Breast epithelium (tissue), 4 donors: ENCODE measurements around the gene PPP1CA. TPM values are rescaled to one million over a fixed set of nuclear protein-coding genes. Genes with fewer than 3 reads are reported as not detected.
A peak's percentile ranks its signal among the peaks of the same experiment; 100 is the strongest.

Source experiments
- DNase-seq, 2 donors: peaks; one replicate each; pipeline ENCODE4 v3.0.0-alpha.2; 2019; ENCODE audit warnings: low spot score in 2 of 2
- H3K27ac ChIP-seq, 2 donors: fragments of 200-600 bp; sonication (generic) in 1 of 2; one replicate each; pipeline ENCODE4 v1.5.1; 2016 to 2019; ENCODE audit warnings: mild to moderate bottlenecking in 1 of 2
- H3K27me3 ChIP-seq, 2 donors: fragments of 200-600 bp; sonication (generic) in 1 of 2; one replicate each; pipeline versions ENCODE4 v1.5.1 to v1.6.0; 2017 to 2019; ENCODE audit warnings: control low read depth in 1 of 2, mild to moderate bottlenecking in 1 of 2
- H3K36me3 ChIP-seq: fragments of 200-600 bp; one replicate; pipeline ENCODE4 v1.5.1; 2019
- H3K4me1 ChIP-seq, 2 donors: fragments of 200-600 bp; sonication (generic); one replicate each; pipeline ENCODE4 v1.5.1; 2016 to 2019; ENCODE audit warnings: control low read depth in 1 of 2
- H3K4me3 ChIP-seq, 3 donors: fragments of 200-600 bp; sonication (generic); 1 replicate in 2 of 3; 2 replicates in 1 of 3; pipeline ENCODE4 v1.5.1; 2016 to 2019; ENCODE audit warnings: mild to moderate bottlenecking in 3 of 3, moderate library complexity in 2 of 3
- H3K9me3 ChIP-seq, 2 donors: fragments of 200-600 bp; sonication (generic) in 1 of 2; one replicate each; pipeline ENCODE4 v1.5.1; 2016 to 2019; ENCODE audit warnings: control low read depth in 1 of 2
- CTCF ChIP-seq, 3 donors: fragments of 450-650 bp; IDR thresholded peaks; one replicate each; pipeline ENCODE4 v1.5.1; 2016 to 2017; ENCODE audit warnings: antibody characterized with exemption in 3 of 3, mild to moderate bottlenecking in 3 of 3, moderate library complexity in 3 of 3
- POLR2A ChIP-seq: fragments of 450-650 bp; IDR thresholded peaks from one replicate; pipeline ENCODE4 v1.6.1; 2016; ENCODE audit warnings: antibody characterized with exemption, mild to moderate bottlenecking, moderate library complexity
- POLR2AphosphoS5 ChIP-seq, 3 donors: sonication (generic); formaldehyde crosslinking; IDR thresholded peaks; one replicate each; pipeline ENCODE4 v1.6.1; 2017; ENCODE audit warnings: antibody characterized with exemption in 3 of 3
- intact Hi-C: fragments of 100-400 bp; cut with DNase I; formaldehyde crosslinking; loops from one replicate; pipeline ENCODE4 v1.15.1; 2023; ENCODE audit warnings: low total_unique reads
- total RNA-seq, 3 donors: library from RNA; depleted of rRNA; stranded (reverse); fragments of >200 nt; gene quantifications; one replicate each; pipeline ENCODE4 v1.1.0, GENCODE V29; 2016

PPP1CA gene
- total RNA-seq, 3 donors from 2014 or later, result 73.1 to 91.9 (median 76.7) TPM

GRCh38 chr11:67419325-67420049 lies 17.8 kb upstream of the PPP1CA start:
- H3K4me3 ChIP-seq, result no peak overlapping the region
- intact Hi-C loops, result no loop called here
- TF ChIP-seq CTCF (IDR thresholded peaks at IDR 0.05), result no peak
- no peak for TF ChIP-seq POLR2A
- TF ChIP-seq POLR2AphosphoS5 (IDR thresholded peaks at IDR 0.05), result no peak
- no peaks in the 10 kb centered on the region for H3K27me3 ChIP-seq
- no peaks in the 10 kb centered on the region for H3K36me3 ChIP-seq
- H3K9me3 ChIP-seq, result no peaks in the 10 kb centered on the region
- peaks cover 10 to 13% of the 10 kb centered on the region in 2 donors for H3K4me1 ChIP-seq
- DNase-seq, result no peak
- peak overlapping the region; percentile 68 to 94 for H3K27ac ChIP-seq

- Histone ChIP-seq H3K27me3 (no peaks in the 10 kb centered on the region), H3K9me3 (no peaks in the 10 kb centered on the region), H3K27ac (peak overlapping the region; percentile 68 to 94), H3K36me3 (no peaks in the 10 kb centered on the region), H3K4me3 (peak overlapping the region in 1 of 3 donors; percentile 10), H3K4me1 (peaks cover 10 to 13% of the 10 kb centered on the region in 2 donors)
- intact Hi-C loops, result no loop called here
- DNase-seq, result peak in 1 of 2 donors; percentile 56
- no peak for TF ChIP-seq CTCF (IDR thresholded peaks at IDR 0.05)
- no peak for TF ChIP-seq POLR2AphosphoS5 (IDR thresholded peaks at IDR 0.05)
- no peak for TF ChIP-seq POLR2A
Observed at GRCh38 chr11:67418476-67419281, 17.0 kb upstream of the PPP1CA start.

GRCh38 chr11:67417425-67417824 lies 15.8 kb upstream of the PPP1CA start:
- Histone ChIP-seq H3K27me3 (no peaks in the 10 kb centered on the region), H3K4me1 (peaks cover 10 to 13% of the 10 kb centered on the region in 2 donors), H3K36me3 (no peaks in the 10 kb centered on the region), H3K4me3 (no peak overlapping the region), H3K27ac (peak overlapping the region; percentile 68 to 75), H3K9me3 (no peaks in the 10 kb centered on the region)
- TF ChIP-seq POLR2A (no peak), POLR2AphosphoS5 (IDR thresholded peaks at IDR 0.05) (no peak), CTCF (IDR thresholded peaks at IDR 0.05) (no peak)
- intact Hi-C loops, result no loop called here
- DNase-seq, result no peak

GRCh38 chr11:67416416-67417335 lies 15.0 kb upstream of the PPP1CA start:
- Histone ChIP-seq H3K27me3 (peaks cover 0 to 3% of the 10 kb centered on the region in 2 donors), H3K9me3 (no peaks in the 10 kb centered on the region), H3K27ac (peak overlapping the region; percentile 68 to 83), H3K4me3 (no peak overlapping the region), H3K4me1 (peaks cover 10 to 13% of the 10 kb centered on the region in 2 donors), H3K36me3 (no peaks in the 10 kb centered on the region)
- DNase-seq, result no peak
- intact Hi-C loops, result no loop called here
- no peak for TF ChIP-seq POLR2AphosphoS5 (IDR thresholded peaks at IDR 0.05)
- no peak for TF ChIP-seq CTCF (IDR thresholded peaks at IDR 0.05)
- no peak for TF ChIP-seq POLR2A
